Measurements from ENCODE around the gene PHF12. TPM values are rescaled to one million over a fixed set of nuclear protein-coding genes. Genes with fewer than 3 reads are reported as not detected.
"Not testable (repeated sequence)": the region's sequence is repeated elsewhere in the genome, so short reads cannot be mapped to it uniquely, and the experiment has no call there.

Gene PHF12
- total RNA-seq, 1 experiment from 2014 or later = 14.7 TPM

DNA sequence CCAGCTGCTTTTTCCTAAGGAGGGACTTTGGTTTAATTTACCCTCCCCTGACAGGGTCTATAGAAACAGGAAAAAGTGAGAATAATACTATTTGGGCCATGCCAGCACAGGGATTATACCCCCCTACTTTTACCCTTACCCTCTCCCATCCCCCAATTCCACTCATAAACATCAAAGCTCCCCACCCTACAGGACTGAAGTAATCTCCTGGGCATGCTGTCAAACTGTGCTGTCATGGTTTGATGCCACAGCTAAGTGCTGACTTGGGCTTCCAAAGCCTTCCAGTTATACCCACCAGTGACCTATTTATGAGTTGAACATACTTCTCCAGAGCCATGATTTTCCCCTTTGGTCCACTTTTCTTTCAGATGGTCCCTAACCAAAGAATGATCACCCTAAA, 12.8 kb downstream of the PHF12 start:
- DNase-seq (ENCODE audit: extremely low read depth, low read depth) = no peak

DNA sequence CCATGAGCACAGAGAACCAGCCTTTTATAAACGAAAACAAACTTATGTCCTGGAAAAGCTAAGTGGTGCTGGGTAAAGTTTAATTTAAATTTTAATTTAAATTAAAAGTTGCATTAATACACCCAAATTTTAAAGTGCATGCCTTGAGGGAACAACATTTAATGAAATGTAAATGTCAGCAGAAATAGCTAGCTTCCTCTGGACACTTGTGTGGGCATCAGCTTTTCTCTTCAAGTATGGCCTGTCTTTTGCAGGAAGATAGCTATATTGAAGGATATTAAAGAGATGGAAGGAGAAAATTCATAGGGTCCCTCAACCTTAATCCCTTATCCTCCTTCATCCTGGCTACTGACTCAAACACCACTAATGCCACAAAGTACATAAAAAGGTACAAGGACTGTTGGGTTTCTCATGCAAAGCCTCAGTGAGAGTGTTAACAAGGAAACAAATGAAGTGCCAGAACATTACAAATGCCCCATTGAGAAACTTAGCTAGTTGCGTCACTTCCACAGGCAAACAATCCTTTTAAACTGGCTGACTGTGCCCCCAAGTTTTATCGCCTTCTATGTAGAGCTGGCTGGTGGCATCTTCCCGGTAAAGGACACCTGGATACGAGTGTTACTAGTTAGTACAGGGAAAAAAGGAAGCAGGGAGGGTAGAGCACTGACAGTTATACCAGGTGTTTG, 14.1 kb downstream of the PHF12 start:
- no peak for DNase-seq (ENCODE audit: extremely low read depth, low read depth)

GRCh38 chr17:28935744-28936460, 15.4 kb downstream of the PHF12 start:
- no peak for DNase-seq (ENCODE audit: extremely low read depth, low read depth)

- not testable (repeated sequence) for DNase-seq (ENCODE audit: extremely low read depth, low read depth)
Observed at GRCh38 chr17:28934508-28934907, 16.8 kb downstream of the PHF12 start.

GRCh38 chr17:28929787-28930186, 21.5 kb downstream of the PHF12 start:
- no peak for DNase-seq (ENCODE audit: extremely low read depth, low read depth)

DNA sequence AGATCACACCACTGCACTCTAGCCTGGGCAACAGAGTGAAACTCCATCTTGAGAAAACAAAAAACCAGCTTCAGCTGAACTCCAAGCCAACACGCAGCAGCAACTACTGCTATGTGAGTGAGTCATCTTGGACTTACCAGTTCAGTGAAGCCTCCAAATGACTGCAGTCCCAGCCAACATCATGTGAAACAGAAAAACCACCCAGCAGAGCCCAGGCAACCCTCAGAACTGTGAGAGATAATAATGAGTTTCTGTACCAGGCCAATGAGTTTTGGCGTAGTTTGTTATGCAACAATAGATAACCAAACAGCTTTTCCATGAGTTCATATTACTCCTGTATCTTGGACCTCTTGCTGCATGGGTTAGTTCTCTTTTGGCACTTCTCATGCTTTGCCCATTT, 23.3 kb downstream of the PHF12 start:
- DNase-seq (ENCODE audit: extremely low read depth, low read depth) = no peak

- no peak for DNase-seq (ENCODE audit: extremely low read depth, low read depth)
Observed at GRCh38 chr17:28926786-28927185, 24.5 kb downstream of the PHF12 start.

- DNase-seq (ENCODE audit: extremely low read depth, low read depth) = no peak
Observed at GRCh38 chr17:28926366-28926765, 25.0 kb downstream of the PHF12 start.

GRCh38 chr17:28925912-28926365, 25.4 kb downstream of the PHF12 start:
- no peak for DNase-seq (ENCODE audit: extremely low read depth, low read depth)

GRCh38 chr17:28920201-28920600, 31.1 kb downstream of the PHF12 start:
- DNase-seq (ENCODE audit: extremely low read depth, low read depth) = no peak

DNA sequence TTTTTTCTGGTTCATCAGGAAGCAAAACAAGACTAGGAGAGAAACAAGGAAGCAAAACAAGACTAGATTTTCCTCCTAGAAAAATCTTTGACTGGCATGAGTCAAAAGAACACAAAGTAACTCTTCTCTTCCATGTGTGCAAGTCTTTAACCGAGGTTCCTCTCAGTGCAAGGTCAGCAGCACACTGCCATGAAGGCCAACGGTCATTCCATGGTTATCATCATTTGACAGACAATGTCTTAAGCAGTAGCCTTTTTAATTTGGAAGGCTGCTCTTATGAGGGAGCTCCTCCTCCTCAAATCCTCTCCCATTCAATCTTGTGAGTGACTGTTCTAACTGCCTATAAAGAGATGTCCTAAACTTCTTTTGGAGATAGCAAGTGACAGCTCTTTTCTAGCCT, 33.0 kb downstream of the PHF12 start:
- no peak for DNase-seq (ENCODE audit: extremely low read depth, low read depth)

DNA sequence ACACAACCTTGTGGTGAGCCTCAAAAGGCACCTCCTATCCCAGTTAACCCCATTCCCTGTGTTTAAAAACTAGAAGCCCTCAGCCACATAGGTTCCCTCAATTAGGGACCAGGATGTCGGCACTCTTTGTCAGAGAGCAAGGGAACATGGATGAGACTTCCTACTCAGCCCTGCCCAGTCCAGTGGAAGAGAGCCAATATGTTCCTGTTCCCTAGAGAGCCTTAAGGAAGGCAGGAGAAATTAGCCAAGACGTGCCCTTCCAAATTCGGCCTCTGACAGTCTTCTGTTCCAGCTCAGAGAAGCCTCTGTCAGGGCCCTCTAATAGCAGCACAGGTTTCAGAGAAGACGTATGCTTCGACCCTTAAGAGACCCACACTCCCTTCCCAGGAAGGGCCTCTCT, 33.9 kb downstream of the PHF12 start:
- DNase-seq (ENCODE audit: extremely low read depth, low read depth) = no peak

DNA sequence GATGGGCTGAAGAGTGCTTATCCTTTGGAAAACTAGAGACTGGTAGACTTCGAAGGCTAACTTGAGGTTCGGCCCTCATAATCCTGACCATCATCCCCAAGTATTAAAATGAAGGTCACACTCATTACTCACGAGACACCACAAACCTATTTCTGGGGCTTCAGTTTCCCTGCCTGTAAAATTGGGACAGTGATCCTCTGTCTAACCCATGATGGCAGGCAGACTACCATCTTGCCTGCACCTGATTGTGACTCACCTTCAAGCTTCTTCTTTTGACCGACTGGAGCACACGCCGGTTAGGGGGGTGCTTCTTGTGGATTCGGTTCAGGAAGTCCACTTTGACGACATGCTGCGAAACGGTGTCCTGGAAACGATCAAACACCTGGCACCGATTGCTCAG, 34.3 kb downstream of the PHF12 start:
- no peak for DNase-seq (ENCODE audit: extremely low read depth, low read depth)

- DNase-seq (ENCODE audit: extremely low read depth, low read depth) = peak; percentile 43
Observed at GRCh38 chr17:28916302-28916934, 34.9 kb downstream of the PHF12 start.

GRCh38 chr17:28912938-28913333, 38.4 kb downstream of the PHF12 start:
- no peak for DNase-seq (ENCODE audit: extremely low read depth, low read depth)

DNA sequence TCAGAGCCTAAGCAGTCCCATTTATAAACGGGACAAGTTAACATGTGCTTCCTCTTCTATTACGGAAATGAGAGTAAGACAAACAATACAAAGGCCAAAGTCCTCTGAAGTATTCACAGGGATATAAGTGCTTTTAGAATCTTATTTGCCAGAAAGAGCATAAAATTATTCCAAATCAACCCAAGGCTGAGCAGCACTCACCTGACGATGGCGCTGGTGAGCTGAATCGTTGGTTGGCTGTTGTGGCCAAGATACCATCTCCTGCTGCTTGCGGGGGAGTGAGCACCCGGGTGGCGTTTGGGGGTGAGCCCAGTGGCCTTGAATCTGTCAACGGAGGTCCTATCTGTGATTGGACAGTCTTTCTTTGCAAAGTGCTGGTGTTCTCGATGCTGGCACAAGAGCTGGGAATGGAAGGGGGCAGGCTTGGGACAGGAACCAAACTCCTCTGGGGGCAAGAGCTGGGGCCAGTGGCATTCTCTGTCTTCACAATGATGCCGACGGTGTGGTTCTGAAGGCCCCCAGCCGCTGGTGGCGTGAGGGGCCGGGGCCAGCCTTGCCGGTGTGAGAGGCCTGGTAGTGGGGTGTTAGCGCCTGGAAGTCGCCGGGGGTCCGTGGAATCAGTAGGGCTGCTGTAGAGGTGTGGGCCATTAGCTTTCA, 38.9 kb downstream of the PHF12 start:
- no peak for DNase-seq (ENCODE audit: extremely low read depth, low read depth)

DNA sequence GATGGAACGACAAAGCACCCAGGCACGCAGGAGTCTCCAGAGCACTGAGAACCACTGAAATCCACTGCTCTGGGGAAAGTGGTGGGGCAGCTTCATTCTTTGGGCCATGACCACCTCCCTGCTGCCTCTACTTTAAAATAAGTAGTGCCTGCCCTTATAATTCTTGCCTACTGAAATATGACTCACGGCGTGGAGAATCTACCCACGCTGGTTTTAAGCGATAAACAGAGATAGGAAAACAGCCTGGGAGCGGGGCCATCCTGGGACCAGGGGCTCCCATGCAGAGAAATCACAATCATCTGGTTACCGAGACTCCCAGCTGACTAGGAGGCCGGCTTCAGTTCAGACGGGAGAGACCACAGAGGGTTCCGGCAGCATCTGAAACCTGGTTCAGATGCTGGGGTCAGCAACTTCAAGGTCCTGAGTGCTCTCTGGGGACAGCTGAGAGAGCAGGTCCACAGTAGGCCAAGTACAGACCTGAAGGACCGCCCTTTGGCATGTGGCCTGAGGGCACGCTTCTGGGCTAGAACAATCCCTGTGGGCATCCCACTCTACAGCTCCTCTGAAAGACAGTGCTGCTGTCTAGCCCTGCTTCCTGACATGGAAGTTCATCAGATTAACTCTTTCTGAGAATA, 39.8 kb downstream of the PHF12 start:
- no peak for DNase-seq (ENCODE audit: extremely low read depth, low read depth)

DNA sequence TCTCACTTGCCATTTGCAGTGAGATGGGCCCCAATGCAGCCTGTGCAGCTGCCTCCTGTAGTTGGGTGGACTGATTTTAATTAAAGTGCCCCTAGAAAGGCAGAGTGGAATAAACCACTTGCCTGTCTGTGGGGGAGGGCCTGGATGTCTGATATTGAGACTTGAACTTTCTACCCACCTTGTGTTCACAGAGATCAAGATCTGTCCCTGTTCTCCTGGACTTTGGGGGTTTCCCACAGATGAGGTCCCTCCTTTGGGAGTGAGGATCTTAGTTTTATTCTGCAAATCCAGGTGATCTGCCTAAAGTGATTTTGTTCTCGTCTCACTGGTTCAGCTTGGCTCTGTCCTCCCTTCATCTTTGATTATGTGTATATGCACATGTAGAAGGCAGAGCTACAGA, 40.8 kb downstream of the PHF12 start:
- DNase-seq (ENCODE audit: extremely low read depth, low read depth) = no peak

DNA sequence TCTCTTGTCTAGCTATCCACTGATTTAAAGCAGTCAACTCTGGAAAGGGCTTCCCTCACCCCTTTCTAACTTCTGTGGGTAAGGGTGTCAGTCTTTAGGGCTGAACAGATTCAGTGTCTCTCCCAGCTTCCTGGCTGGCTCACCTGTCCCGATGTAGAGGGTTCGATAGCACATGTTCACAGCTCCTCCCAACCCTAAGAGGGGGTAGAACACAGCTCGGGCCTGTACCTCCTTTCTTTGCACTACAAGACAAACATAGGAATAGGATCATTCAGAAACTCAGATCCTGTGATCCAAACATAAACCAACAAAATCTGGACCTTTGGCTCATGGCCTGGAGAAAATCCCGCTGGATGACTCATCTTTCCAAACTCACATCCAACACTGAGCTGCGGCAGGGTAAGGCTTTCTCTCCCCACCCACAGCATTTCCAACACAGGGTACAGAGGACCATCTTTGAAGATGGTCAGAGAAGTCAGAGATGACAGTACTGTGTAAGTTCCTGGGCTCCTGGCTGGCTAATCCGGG, 42.6 kb downstream of the PHF12 start:
- DNase-seq (ENCODE audit: extremely low read depth, low read depth) = no peak

GRCh38 chr17:28907709-28908475, 43.4 kb downstream of the PHF12 start:
- DNase-seq (ENCODE audit: extremely low read depth, low read depth) = no peak
